Glutamatergic neuron (in vitro differentiated cells): ENCODE data around the gene SYT9. TPM values are rescaled to one million over a fixed set of nuclear protein-coding genes. Genes with fewer than 3 reads are reported as not detected.

Source experiments
- DNase-seq: peaks from one replicate; pipeline ENCODE4 v3.0.0; 2022
- H3K27ac Mint-ChIP-seq: one replicate; pipeline ENCODE4 v1.8.0; 2020; ENCODE audit warnings: mild to moderate bottlenecking, mixed read lengths, inconsistent platforms; ENCODE audit not compliant: unreplicated experiment
- H3K27me3 Mint-ChIP-seq: one replicate; pipeline ENCODE4 v1.8.0; 2020; ENCODE audit warnings: mild to moderate bottlenecking, moderate library complexity, mixed read lengths, inconsistent platforms; ENCODE audit not compliant: unreplicated experiment
- H3K36me3 Mint-ChIP-seq: one replicate; pipeline ENCODE4 v1.8.0; 2020; ENCODE audit warnings: mild to moderate bottlenecking, mixed read lengths, inconsistent platforms; ENCODE audit not compliant: unreplicated experiment
- H3K4me1 Mint-ChIP-seq: one replicate; pipeline ENCODE4 v1.8.0; 2020; ENCODE audit warnings: mild to moderate bottlenecking, low read depth, mixed read lengths, inconsistent platforms; ENCODE audit not compliant: unreplicated experiment
- H3K4me3 Mint-ChIP-seq: one replicate; pipeline ENCODE4 v1.8.0; 2020; ENCODE audit warnings: mild to moderate bottlenecking, mixed read lengths, inconsistent platforms; ENCODE audit not compliant: unreplicated experiment
- H3K9me3 Mint-ChIP-seq: one replicate; pipeline ENCODE4 v1.8.0; 2020; ENCODE audit warnings: mild to moderate bottlenecking, moderate library complexity, mixed read lengths, inconsistent platforms; ENCODE audit not compliant: unreplicated experiment
- total RNA-seq: library from RNA; stranded (reverse); fragmentation: NEBNext Ultra II Directional; extraction: Animal tissue kit (Norgen Biotek cat#: 25700); gene quantifications from one replicate; pipeline ENCODE4 v1.2.1, GENCODE V29; 2021; ENCODE audit not compliant: unreplicated experiment
- TF ChIP-seq, protein P1 (sequence below): fragments of 200-600 bp; sonication (generic); IDR thresholded peaks from one replicate; pipeline ENCODE4 v1.5.0; 2021; ENCODE audit not compliant: partially characterized antibody, unreplicated experiment

Gene SYT9
- total RNA-seq, 1 donor from 2014 or later, result 3.7 TPM

DNA sequence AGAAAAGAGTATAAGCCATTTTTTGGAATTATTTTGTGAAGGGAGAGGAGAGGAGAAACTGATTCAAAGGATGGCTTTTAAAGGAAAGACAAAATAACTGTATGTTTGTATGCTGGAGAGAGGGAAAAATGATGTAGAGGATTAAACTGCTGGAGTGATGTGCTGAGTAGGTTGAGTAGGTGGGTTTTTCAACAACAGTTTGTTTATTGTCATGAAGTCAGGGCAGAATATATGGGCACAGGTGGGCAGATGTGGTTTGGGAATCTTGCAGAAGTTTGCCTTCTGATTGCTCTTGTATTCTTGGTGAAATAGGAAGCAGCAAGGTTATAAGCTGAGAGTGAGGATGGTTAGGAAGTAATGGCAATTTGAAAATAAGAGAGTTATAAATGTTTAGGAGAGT, 12.1 kb downstream of the SYT9 start:
- Mint-ChIP-seq H3K9me3 (no peaks in the 10 kb centered on the region), H3K36me3 (no peaks in the 10 kb centered on the region), H3K4me3 (no peak overlapping the region), H3K27me3 (no peaks in the 10 kb centered on the region), H3K4me1 (no peaks in the 10 kb centered on the region), H3K27ac (no peak overlapping the region)
- TF ChIP-seq, protein P1, sequence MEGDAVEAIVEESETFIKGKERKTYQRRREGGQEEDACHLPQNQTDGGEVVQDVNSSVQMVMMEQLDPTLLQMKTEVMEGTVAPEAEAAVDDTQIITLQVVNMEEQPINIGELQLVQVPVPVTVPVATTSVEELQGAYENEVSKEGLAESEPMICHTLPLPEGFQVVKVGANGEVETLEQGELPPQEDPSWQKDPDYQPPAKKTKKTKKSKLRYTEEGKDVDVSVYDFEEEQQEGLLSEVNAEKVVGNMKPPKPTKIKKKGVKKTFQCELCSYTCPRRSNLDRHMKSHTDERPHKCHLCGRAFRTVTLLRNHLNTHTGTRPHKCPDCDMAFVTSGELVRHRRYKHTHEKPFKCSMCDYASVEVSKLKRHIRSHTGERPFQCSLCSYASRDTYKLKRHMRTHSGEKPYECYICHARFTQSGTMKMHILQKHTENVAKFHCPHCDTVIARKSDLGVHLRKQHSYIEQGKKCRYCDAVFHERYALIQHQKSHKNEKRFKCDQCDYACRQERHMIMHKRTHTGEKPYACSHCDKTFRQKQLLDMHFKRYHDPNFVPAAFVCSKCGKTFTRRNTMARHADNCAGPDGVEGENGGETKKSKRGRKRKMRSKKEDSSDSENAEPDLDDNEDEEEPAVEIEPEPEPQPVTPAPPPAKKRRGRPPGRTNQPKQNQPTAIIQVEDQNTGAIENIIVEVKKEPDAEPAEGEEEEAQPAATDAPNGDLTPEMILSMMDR, result no peak
- no peak for DNase-seq

DNA sequence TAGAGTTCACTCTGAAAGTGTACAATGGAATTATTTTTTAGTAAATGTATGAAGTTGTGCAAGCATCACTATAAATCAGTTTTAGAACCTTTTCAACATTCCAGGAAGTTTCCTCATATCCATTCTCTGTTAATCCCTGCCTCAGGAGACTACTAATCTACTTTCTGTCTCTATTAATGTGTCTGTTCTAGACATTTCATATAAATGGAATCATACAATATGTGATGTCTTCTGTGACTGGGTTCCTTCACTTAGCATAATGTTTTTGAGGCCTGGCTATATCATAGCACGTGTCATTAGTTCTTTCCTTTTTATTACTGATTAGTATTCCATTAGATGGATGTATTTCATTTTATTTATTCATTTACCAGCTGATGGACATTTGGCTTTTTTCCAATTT, 17.1 kb downstream of the SYT9 start:
- TF ChIP-seq, protein P1, result no peak
- Mint-ChIP-seq H3K27ac (no peak overlapping the region), H3K27me3 (no peaks in the 10 kb centered on the region), H3K9me3 (no peaks in the 10 kb centered on the region), H3K36me3 (no peaks in the 10 kb centered on the region), H3K4me1 (no peaks in the 10 kb centered on the region), H3K4me3 (no peak overlapping the region)
- no peak for DNase-seq

DNA sequence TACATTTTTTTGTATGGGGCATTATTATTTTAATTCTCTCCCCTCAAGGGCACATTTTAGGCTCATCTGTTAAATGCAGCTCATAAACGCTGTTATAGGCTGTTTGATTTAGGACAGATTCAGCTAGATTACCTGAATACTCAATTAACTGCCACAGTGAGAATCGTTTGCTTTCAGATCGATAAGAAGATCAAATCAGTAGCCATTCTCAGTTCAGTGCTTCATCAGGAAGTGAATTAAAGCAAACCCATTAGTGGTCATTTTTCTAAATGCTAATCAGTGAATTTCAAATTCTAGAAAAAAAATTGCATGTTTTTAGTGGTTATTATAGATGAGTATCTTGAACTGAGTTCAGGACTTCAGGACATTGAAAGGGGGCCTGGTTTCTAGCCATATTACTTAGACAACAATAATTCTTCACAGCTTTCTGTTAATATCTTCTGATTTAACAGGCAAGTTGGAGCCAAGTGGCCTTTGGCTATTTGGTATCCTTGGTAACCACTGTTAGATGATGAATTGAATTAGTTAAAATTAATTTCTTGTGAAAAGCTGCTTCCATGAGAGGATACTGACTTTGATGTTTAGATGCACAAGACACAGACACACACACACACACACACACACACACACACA, 18.6 kb downstream of the SYT9 start:
- TF ChIP-seq, protein P1, result no peak
- DNase-seq, result no peak
- peaks cover 3% of the 10 kb centered on the region for H3K36me3 Mint-ChIP-seq
- H3K4me3 Mint-ChIP-seq, result no peak overlapping the region
- H3K9me3 Mint-ChIP-seq, result no peaks in the 10 kb centered on the region
- H3K4me1 Mint-ChIP-seq, result peaks cover 5% of the 10 kb centered on the region
- peaks cover 5% of the 10 kb centered on the region for H3K27me3 Mint-ChIP-seq
- no peak overlapping the region for H3K27ac Mint-ChIP-seq

DNA sequence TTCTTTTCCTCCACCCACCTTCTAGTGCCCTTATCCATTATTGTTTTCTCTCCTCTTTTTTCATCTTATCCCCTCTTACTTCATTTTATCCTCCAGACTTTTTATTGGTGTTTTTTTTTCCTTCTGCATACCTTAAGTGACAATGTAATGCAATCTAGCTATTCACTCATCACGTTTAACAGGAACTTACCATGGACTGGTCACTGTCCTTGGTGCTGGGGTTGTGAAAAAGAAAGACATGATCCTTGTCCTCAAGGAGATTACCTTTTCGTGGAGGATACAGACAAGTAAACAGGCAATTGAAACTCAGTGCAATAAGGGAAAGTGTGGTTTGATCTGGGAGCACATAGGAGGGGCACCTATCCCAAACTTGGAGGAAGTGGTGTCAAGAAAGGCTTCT, 20.7 kb downstream of the SYT9 start:
- H3K9me3 Mint-ChIP-seq, result peaks cover 2% of the 10 kb centered on the region
- no peak overlapping the region for H3K4me3 Mint-ChIP-seq
- no peak for DNase-seq
- TF ChIP-seq, protein P1, result no peak
- H3K27ac Mint-ChIP-seq, result no peak overlapping the region
- peaks cover 4% of the 10 kb centered on the region for H3K36me3 Mint-ChIP-seq
- H3K4me1 Mint-ChIP-seq, result peaks cover 11% of the 10 kb centered on the region
- peaks cover 5% of the 10 kb centered on the region for H3K27me3 Mint-ChIP-seq

DNA sequence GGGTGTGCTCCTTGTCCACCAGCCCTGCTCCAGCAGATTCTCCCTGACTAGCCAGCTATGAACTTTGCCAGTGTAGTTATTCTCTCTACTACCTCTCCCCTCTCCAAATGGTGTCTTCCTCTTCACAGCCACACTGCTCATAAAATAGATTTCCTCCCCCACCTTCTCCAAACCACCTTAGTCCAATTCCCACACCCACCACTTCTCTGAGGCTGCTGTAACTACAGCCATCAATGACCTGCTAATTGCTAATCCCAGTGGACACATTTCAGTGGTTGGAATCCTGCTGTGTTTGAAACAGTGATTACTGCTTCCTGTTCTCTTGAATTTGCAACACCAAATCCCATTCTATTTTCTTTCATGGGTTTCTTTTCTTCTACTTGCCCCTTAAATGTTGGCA, 23.4 kb downstream of the SYT9 start:
- H3K36me3 Mint-ChIP-seq, result peaks cover 4% of the 10 kb centered on the region
- H3K4me3 Mint-ChIP-seq, result peak overlapping the region; percentile 18
- no peak for DNase-seq
- H3K9me3 Mint-ChIP-seq, result peaks cover 2% of the 10 kb centered on the region
- H3K27ac Mint-ChIP-seq, result no peak overlapping the region
- H3K27me3 Mint-ChIP-seq, result peaks cover 5% of the 10 kb centered on the region
- H3K4me1 Mint-ChIP-seq, result peaks cover 11% of the 10 kb centered on the region
- TF ChIP-seq, protein P1, result no peak
